SJCRH30 (cell line): ENCODE results near the gene IL11RA. TPM values are rescaled to one million over a fixed set of nuclear protein-coding genes. Genes with fewer than 3 reads are reported as not detected.
"Not testable (repeated sequence)": the region's sequence is repeated elsewhere in the genome, so short reads cannot be mapped to it uniquely, and the experiment has no call there.

Source experiments
- DNase-seq, 2 experiments: peaks; one replicate each; pipeline ENCODE4 v3.0.0-alpha.2; 2015 to 2020
- H3K27ac ChIP-seq: fragments of 250-450 bp; sonication (Bioruptor Pico); 2 replicates; pipeline ENCODE4 v1.5.1; 2020; ENCODE audit warnings: mild to moderate bottlenecking, moderate library complexity
- H3K27me3 ChIP-seq: fragments of 250-450 bp; sonication (Bioruptor Pico); 2 replicates; pipeline ENCODE4 v1.5.1; 2020; ENCODE audit warnings: mild to moderate bottlenecking, moderate library complexity
- H3K36me3 ChIP-seq: fragments of 250-450 bp; sonication (Bioruptor Pico); 2 replicates; pipeline ENCODE4 v1.5.1; 2020; ENCODE audit warnings: mild to moderate bottlenecking, moderate library complexity
- H3K4me1 ChIP-seq: fragments of 250-450 bp; sonication (Bioruptor Pico); 2 replicates; pipeline ENCODE4 v1.5.1; 2020; ENCODE audit warnings: mild to moderate bottlenecking, moderate library complexity
- H3K4me3 ChIP-seq: fragments of 250-450 bp; sonication (Bioruptor Pico); 2 replicates; pipeline ENCODE4 v1.5.1; 2020; ENCODE audit warnings: mild to moderate bottlenecking, moderate library complexity
- H3K9me3 ChIP-seq: fragments of 250-450 bp; sonication (Bioruptor Pico); replicated peaks from 2 replicates; pipeline ENCODE4 v1.5.1; 2020; ENCODE audit warnings: mild to moderate bottlenecking, moderate library complexity
- total RNA-seq: library from RNA; depleted of rRNA; stranded (reverse); fragments of >200 nt; shearing (Covaris generic); gene quantifications from 2 replicates; pipeline ENCODE4 v1.2.3, GENCODE V29; 2014

The IL11RA gene
- total RNA-seq, 1 experiment from 2014 or later: 3.2 TPM

GRCh38 chr9:34638138-34638445 is 13.9 kb upstream of the IL11RA start:
- no peak overlapping the region; the same call in 1 of the 2 replicates for H3K27ac ChIP-seq
- H3K4me1 ChIP-seq: no peaks in the 10 kb centered on the region
- no peaks in the 10 kb centered on the region for H3K27me3 ChIP-seq
- peaks cover 4% of the 10 kb centered on the region; the same call in 1 of the 2 replicates for H3K36me3 ChIP-seq
- DNase-seq: no peak
- no peaks in the 10 kb centered on the region for H3K9me3 ChIP-seq
- H3K4me3 ChIP-seq: peak overlapping the region; percentile 79

GRCh38 chr9:34639322-34639721 is 12.7 kb upstream of the IL11RA start:
- not testable (repeated sequence) for H3K4me3 ChIP-seq, H3K36me3 ChIP-seq, H3K27ac ChIP-seq, H3K4me1 ChIP-seq, DNase-seq, H3K9me3 ChIP-seq, H3K27me3 ChIP-seq

- Histone ChIP-seq H3K4me1 (peaks cover 4% of the 10 kb centered on the region), H3K27me3 (no peaks in the 10 kb centered on the region), H3K27ac (no peak overlapping the region), H3K36me3 (no peaks in the 10 kb centered on the region), H3K9me3 (no peaks in the 10 kb centered on the region), H3K4me3 (no peak overlapping the region)
- DNase-seq: no peak
These were observed 9.3 kb upstream of the IL11RA start for GRCh38 chr9:34642679-34643078.

GRCh38 chr9:34644766-34645314 is 7.1 kb upstream of the IL11RA start:
- no peak overlapping the region for H3K27ac ChIP-seq
- no peaks in the 10 kb centered on the region; the same call in 1 of the 2 replicates for H3K36me3 ChIP-seq
- H3K4me3 ChIP-seq: no peak overlapping the region
- H3K9me3 ChIP-seq: no peaks in the 10 kb centered on the region
- no peak for DNase-seq
- H3K27me3 ChIP-seq: no peaks in the 10 kb centered on the region
- peaks cover 4% of the 10 kb centered on the region for H3K4me1 ChIP-seq

GRCh38 chr9:34646211-34647083 is 5.5 kb upstream of the IL11RA start, which contains the start of gene GALT:
Gene GALT, plus strand, starts transcription at chr9:34646675. Its CDS starts 30 bp downstream, at chr9:34646705.
- peak within 1 kb of the TSS; percentile 75 for H3K4me3 ChIP-seq
- H3K27ac ChIP-seq: peak within 1 kb of the TSS; percentile 53
- H3K27me3 ChIP-seq: no peaks in the 10 kb centered on the region
- H3K4me1 ChIP-seq: peaks cover 4% of the 10 kb centered on the region
- H3K36me3 ChIP-seq: no peaks in the 10 kb centered on the region; the same call in 1 of the 2 replicates
- peak; percentile 95 for DNase-seq
- no peaks in the 10 kb centered on the region for H3K9me3 ChIP-seq

- peaks cover 4% of the 10 kb centered on the region for H3K4me1 ChIP-seq
- no peak for DNase-seq
- no peaks in the 10 kb centered on the region; the same call in 1 of the 2 replicates for H3K36me3 ChIP-seq
- H3K4me3 ChIP-seq: peak overlapping the region; percentile 75
- H3K9me3 ChIP-seq: no peaks in the 10 kb centered on the region
- peak overlapping the region; percentile 53 for H3K27ac ChIP-seq
- H3K27me3 ChIP-seq: no peaks in the 10 kb centered on the region
These were observed 4.9 kb upstream of the IL11RA start for GRCh38 chr9:34647084-34647403.

GRCh38 chr9:34647651-34648050 is 4.3 kb upstream of the IL11RA start:
- Histone ChIP-seq H3K27ac (no peak overlapping the region), H3K9me3 (no peaks in the 10 kb centered on the region), H3K4me3 (no peak overlapping the region; the same call in 1 of the 2 replicates), H3K4me1 (peaks cover 4% of the 10 kb centered on the region), H3K27me3 (no peaks in the 10 kb centered on the region), H3K36me3 (no peaks in the 10 kb centered on the region; the same call in 1 of the 2 replicates)
- no peak for DNase-seq

GRCh38 chr9:34648673-34649072 is 3.3 kb upstream of the IL11RA start:
- DNase-seq: no peak
- Histone ChIP-seq H3K9me3 (no peaks in the 10 kb centered on the region), H3K4me1 (peaks cover 7% of the 10 kb centered on the region), H3K27me3 (no peaks in the 10 kb centered on the region), H3K27ac (no peak overlapping the region), H3K36me3 (no peaks in the 10 kb centered on the region; the same call in 1 of the 2 replicates), H3K4me3 (no peak overlapping the region)

GRCh38 chr9:34650816-34651215 is 1.2 kb upstream of the IL11RA start:
- H3K27ac ChIP-seq: no peak overlapping the region
- H3K27me3 ChIP-seq: no peaks in the 10 kb centered on the region
- H3K4me3 ChIP-seq: no peak overlapping the region
- peaks cover 7% of the 10 kb centered on the region for H3K4me1 ChIP-seq
- no peak for DNase-seq
- H3K9me3 ChIP-seq: no peaks in the 10 kb centered on the region
- no peaks in the 10 kb centered on the region; the same call in 1 of the 2 replicates for H3K36me3 ChIP-seq

- Histone ChIP-seq H3K27ac (no peak overlapping the region), H3K9me3 (no peaks in the 10 kb centered on the region), H3K36me3 (no peaks in the 10 kb centered on the region; the same call in 1 of the 2 replicates), H3K27me3 (no peaks in the 10 kb centered on the region), H3K4me3 (peak overlapping the region; percentile 54), H3K4me1 (peaks cover 3% of the 10 kb centered on the region; the same call in 1 of the 2 replicates)
- no peak for DNase-seq
These were observed 664 bp upstream of the IL11RA start for GRCh38 chr9:34651321-34651720.

- Histone ChIP-seq H3K4me1 (peaks cover 3% of the 10 kb centered on the region; the same call in 1 of the 2 replicates), H3K27ac (no peak overlapping the region; the same call in 1 of the 2 replicates), H3K9me3 (no peaks in the 10 kb centered on the region), H3K4me3 (peak overlapping the region; percentile 54), H3K27me3 (no peaks in the 10 kb centered on the region), H3K36me3 (no peaks in the 10 kb centered on the region; the same call in 1 of the 2 replicates)
- DNase-seq: no peak
These were observed 616 bp downstream of the IL11RA start for GRCh38 chr9:34652602-34653000.

GRCh38 chr9:34653151-34654072 is 1.4 kb downstream of the IL11RA start:
- no peak for DNase-seq
- Histone ChIP-seq H3K4me3 (no peak overlapping the region), H3K27ac (no peak overlapping the region), H3K36me3 (no peaks in the 10 kb centered on the region; the same call in 1 of the 2 replicates), H3K4me1 (peaks cover 3% of the 10 kb centered on the region; the same call in 1 of the 2 replicates), H3K27me3 (no peaks in the 10 kb centered on the region), H3K9me3 (no peaks in the 10 kb centered on the region)

GRCh38 chr9:34654323-34655051 is 2.5 kb downstream of the IL11RA start:
- DNase-seq: no peak
- Histone ChIP-seq H3K9me3 (no peaks in the 10 kb centered on the region), H3K27ac (no peak overlapping the region), H3K4me3 (no peak overlapping the region), H3K4me1 (peaks cover 3% of the 10 kb centered on the region; the same call in 1 of the 2 replicates), H3K36me3 (no peaks in the 10 kb centered on the region), H3K27me3 (no peaks in the 10 kb centered on the region)

GRCh38 chr9:34655394-34655793 is 3.4 kb downstream of the IL11RA start:
- peaks cover 3% of the 10 kb centered on the region; the same call in 1 of the 2 replicates for H3K4me1 ChIP-seq
- no peak overlapping the region for H3K4me3 ChIP-seq
- H3K9me3 ChIP-seq: no peaks in the 10 kb centered on the region
- H3K27ac ChIP-seq: no peak overlapping the region
- H3K27me3 ChIP-seq: no peaks in the 10 kb centered on the region
- no peak for DNase-seq
- H3K36me3 ChIP-seq: no peaks in the 10 kb centered on the region
